IMR-90 (cell line): ENCODE data around the gene ETF1.

Source experiments
- BHLHE40 ChIP-seq: fragments of 150-350 bp; IDR thresholded peaks from 2 replicates; pipeline ENCODE4 v1.6.1; 2016; ENCODE audit warnings: mild to moderate bottlenecking, low read depth, low read length
- CEBPB ChIP-seq: IDR thresholded peaks from 2 replicates; pipeline ENCODE4 v1.6.1; 2012; ENCODE audit warnings: low read depth, low read length, improper control_type of control experiment
- CHD1 ChIP-seq: IDR thresholded peaks from 2 replicates; pipeline ENCODE4 v1.6.1; 2012; ENCODE audit warnings: low read depth, low read length, improper control_type of control experiment
- MAFK ChIP-seq: IDR thresholded peaks from 2 replicates; pipeline ENCODE4 v1.6.1; 2012; ENCODE audit warnings: low read depth, low read length, improper control_type of control experiment
- MAZ ChIP-seq: IDR thresholded peaks from 2 replicates; pipeline ENCODE4 v1.6.1; 2012; ENCODE audit warnings: low read depth, mild to moderate bottlenecking, low read length, improper control_type of control experiment, moderate library complexity, borderline replicate concordance
- MXI1 ChIP-seq: IDR thresholded peaks from 2 replicates; pipeline ENCODE4 v1.6.1; 2012; ENCODE audit warnings: low read depth, mild to moderate bottlenecking, low read length, moderate library complexity, borderline replicate concordance
- POLR2A ChIP-seq: IDR thresholded peaks from 2 replicates; pipeline ENCODE4 v1.6.1; 2012; ENCODE audit warnings: mild to moderate bottlenecking, low read depth, low read length
- RAD21 ChIP-seq: IDR thresholded peaks from 2 replicates; pipeline ENCODE4 v1.6.1; 2012; ENCODE audit warnings: low read length, improper control_type of control experiment
- RCOR1 ChIP-seq: IDR thresholded peaks from 2 replicates; pipeline ENCODE4 v1.6.1; 2012; ENCODE audit warnings: mild to moderate bottlenecking, low read length, improper control_type of control experiment; ENCODE audit not compliant: insufficient replicate concordance
- RFX5 ChIP-seq: IDR thresholded peaks from 2 replicates; pipeline ENCODE4 v1.8.0; 2012; ENCODE audit warnings: low read depth, mild to moderate bottlenecking, low read length, moderate library complexity
- SMC3 ChIP-seq: fragments of 150-350 bp; IDR thresholded peaks from 2 replicates; pipeline ENCODE4 v1.6.1; 2016; ENCODE audit warnings: low read depth, mild to moderate bottlenecking, antibody characterized with exemption, low read length, moderate library complexity
- TF ChIP-seq, protein P1 (sequence below): conservative IDR thresholded peaks from 2 replicates; pipeline ENCODE4 v1.5.1; 2012; ENCODE audit warnings: mild to moderate bottlenecking, low read depth, low read length, improper control_type of control experiment
- TF ChIP-seq, protein P2 (sequence below): fragments of 150-350 bp; IDR thresholded peaks from 2 replicates; pipeline ENCODE4 v1.6.1; 2017; ENCODE audit warnings: mild to moderate bottlenecking, antibody characterized with exemption, low read length, low read depth
- TF ChIP-seq, protein P3 (sequence below): fragments of 150-350 bp; IDR thresholded peaks from 2 replicates; pipeline ENCODE4 v1.6.1; 2016; ENCODE audit warnings: low read depth, mild to moderate bottlenecking, low read length, moderate library complexity, borderline replicate concordance

DNA sequence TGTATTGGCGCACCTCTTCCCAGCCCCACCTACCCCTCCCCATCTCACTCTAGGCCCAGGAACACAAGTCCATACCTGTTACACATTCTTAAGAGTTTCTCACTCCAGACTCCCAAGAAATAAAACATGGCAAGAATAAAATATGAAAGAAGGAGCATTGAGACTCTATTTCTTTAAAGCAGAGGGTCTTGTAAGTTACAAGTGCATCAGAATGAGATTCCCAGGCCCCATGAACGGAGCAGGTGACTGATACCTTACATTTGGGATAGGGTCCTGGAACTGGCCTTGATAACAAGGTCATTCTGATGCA lies 72.0 kb downstream of the ETF1 start:
- TF ChIP-seq RAD21 (no peak), CEBPB (no peak), MXI1 (no peak), POLR2A (no peak), MAZ (no peak), MAFK (no peak), CHD1 (no peak), BHLHE40 (no peak), SMC3 (no peak), RFX5 (no peak), RCOR1 (no peak)
- TF ChIP-seq, protein P1, sequence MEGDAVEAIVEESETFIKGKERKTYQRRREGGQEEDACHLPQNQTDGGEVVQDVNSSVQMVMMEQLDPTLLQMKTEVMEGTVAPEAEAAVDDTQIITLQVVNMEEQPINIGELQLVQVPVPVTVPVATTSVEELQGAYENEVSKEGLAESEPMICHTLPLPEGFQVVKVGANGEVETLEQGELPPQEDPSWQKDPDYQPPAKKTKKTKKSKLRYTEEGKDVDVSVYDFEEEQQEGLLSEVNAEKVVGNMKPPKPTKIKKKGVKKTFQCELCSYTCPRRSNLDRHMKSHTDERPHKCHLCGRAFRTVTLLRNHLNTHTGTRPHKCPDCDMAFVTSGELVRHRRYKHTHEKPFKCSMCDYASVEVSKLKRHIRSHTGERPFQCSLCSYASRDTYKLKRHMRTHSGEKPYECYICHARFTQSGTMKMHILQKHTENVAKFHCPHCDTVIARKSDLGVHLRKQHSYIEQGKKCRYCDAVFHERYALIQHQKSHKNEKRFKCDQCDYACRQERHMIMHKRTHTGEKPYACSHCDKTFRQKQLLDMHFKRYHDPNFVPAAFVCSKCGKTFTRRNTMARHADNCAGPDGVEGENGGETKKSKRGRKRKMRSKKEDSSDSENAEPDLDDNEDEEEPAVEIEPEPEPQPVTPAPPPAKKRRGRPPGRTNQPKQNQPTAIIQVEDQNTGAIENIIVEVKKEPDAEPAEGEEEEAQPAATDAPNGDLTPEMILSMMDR: no peak
- TF ChIP-seq, protein P2, sequence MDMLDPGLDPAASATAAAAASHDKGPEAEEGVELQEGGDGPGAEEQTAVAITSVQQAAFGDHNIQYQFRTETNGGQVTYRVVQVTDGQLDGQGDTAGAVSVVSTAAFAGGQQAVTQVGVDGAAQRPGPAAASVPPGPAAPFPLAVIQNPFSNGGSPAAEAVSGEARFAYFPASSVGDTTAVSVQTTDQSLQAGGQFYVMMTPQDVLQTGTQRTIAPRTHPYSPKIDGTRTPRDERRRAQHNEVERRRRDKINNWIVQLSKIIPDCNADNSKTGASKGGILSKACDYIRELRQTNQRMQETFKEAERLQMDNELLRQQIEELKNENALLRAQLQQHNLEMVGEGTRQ: no peak
- TF ChIP-seq, protein P3, sequence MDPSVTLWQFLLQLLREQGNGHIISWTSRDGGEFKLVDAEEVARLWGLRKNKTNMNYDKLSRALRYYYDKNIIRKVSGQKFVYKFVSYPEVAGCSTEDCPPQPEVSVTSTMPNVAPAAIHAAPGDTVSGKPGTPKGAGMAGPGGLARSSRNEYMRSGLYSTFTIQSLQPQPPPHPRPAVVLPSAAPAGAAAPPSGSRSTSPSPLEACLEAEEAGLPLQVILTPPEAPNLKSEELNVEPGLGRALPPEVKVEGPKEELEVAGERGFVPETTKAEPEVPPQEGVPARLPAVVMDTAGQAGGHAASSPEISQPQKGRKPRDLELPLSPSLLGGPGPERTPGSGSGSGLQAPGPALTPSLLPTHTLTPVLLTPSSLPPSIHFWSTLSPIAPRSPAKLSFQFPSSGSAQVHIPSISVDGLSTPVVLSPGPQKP: no peak
